HepG2 (cell line): ENCODE data around the gene SGSM1. TPM values are rescaled to one million over a fixed set of nuclear protein-coding genes. Genes with fewer than 3 reads are reported as not detected.

Experiments
- ARNT ChIP-seq: fragments of 450-650 bp; IDR thresholded peaks from 2 replicates; pipeline ENCODE4 v1.6.1; 2017
- ATF2 ChIP-seq: sonication (generic); formaldehyde crosslinking; IDR thresholded peaks from 2 replicates; pipeline ENCODE4 v1.4.0; 2020; ENCODE audit warnings: missing genetic modification reagents
- CEBPG ChIP-seq: IDR thresholded peaks from 2 replicates; pipeline ENCODE4 v1.6.1; 2016
- CEBPZ ChIP-seq: IDR thresholded peaks from 2 replicates; pipeline ENCODE4 v1.6.1; 2012; ENCODE audit warnings: low read length, improper control_type of control experiment
- CHD4 ChIP-seq: fragments of 200-600 bp; sonication (generic); IDR thresholded peaks from 2 replicates; pipeline ENCODE4 v1.7.0; 2017; ENCODE audit warnings: mild to moderate bottlenecking, low read length, borderline replicate concordance
- EP300 ChIP-seq, 3 experiments: sonication (generic) in 1 of 3; formaldehyde crosslinking in 1 of 3; IDR thresholded peaks; 2 replicates each; pipeline versions ENCODE4 v1.5.1 to v1.6.1; 2011 to 2020; ENCODE audit warnings: low read depth in 2 of 3, low read length in 2 of 3, borderline replicate concordance in 1 of 3, improper control_type of control experiment in 1 of 3, mild to moderate bottlenecking in 1 of 3, missing genetic modification reagents in 1 of 3, moderate library complexity in 1 of 3
- ETV6 ChIP-seq: sonication (generic); formaldehyde crosslinking; conservative IDR thresholded peaks from 2 replicates; pipeline ENCODE4 v1.4.0; 2020; ENCODE audit warnings: missing genetic modification reagents
- GPN1 ChIP-seq: sonication (generic); formaldehyde crosslinking; IDR thresholded peaks from 2 replicates; pipeline ENCODE4 v1.5.1; 2020; ENCODE audit warnings: missing genetic modification reagents, borderline replicate concordance
- HIVEP1 ChIP-seq: sonication (generic); formaldehyde crosslinking; IDR thresholded peaks from 2 replicates; pipeline ENCODE4 v1.4.0; 2020; ENCODE audit warnings: mild to moderate bottlenecking, missing genetic modification reagents
- HNRNPLL ChIP-seq: fragments of 200-400 bp; formaldehyde crosslinking; IDR thresholded peaks from 2 replicates; pipeline ENCODE4 v1.6.1; 2017; ENCODE audit warnings: mild to moderate bottlenecking, low read depth, low read length; ENCODE audit not compliant: poor library complexity, severe bottlenecking
- MAX ChIP-seq: IDR thresholded peaks from 2 replicates; pipeline ENCODE4 v1.6.1; 2012; ENCODE audit warnings: inconsistent platforms
- RARA ChIP-seq: IDR thresholded peaks from 2 replicates; pipeline ENCODE4 v1.6.1; 2016; ENCODE audit warnings: missing genetic modification reagents, missing compliant biosample characterization
- SRSF9 ChIP-seq: fragments of 200-400 bp; formaldehyde crosslinking; IDR thresholded peaks from 2 replicates; pipeline ENCODE4 v1.6.1; 2018; ENCODE audit warnings: borderline replicate concordance, mild to moderate bottlenecking, low read depth, low read length; ENCODE audit not compliant: insufficient read depth, poor library complexity, severe bottlenecking
- SSRP1 ChIP-seq: IDR thresholded peaks from 2 replicates; pipeline ENCODE4 v1.6.1; 2016; ENCODE audit warnings: control low read depth
- TGIF2 ChIP-seq: IDR thresholded peaks from 2 replicates; pipeline ENCODE4 v1.6.1; 2016; ENCODE audit warnings: control low read depth, missing compliant biosample characterization
- THAP8 ChIP-seq: sonication (generic); formaldehyde crosslinking; IDR thresholded peaks from 2 replicates; pipeline ENCODE4 v1.5.1; 2020; ENCODE audit warnings: missing genetic modification reagents, mild to moderate bottlenecking, borderline replicate concordance
- ZFP36L2 ChIP-seq: sonication (generic); formaldehyde crosslinking; IDR thresholded peaks from 2 replicates; pipeline ENCODE4 v1.4.0; 2020; ENCODE audit warnings: missing genetic modification reagents
- ZNF576 ChIP-seq: sonication (generic); formaldehyde crosslinking; IDR thresholded peaks from 2 replicates; pipeline ENCODE4 v1.4.0; 2020; ENCODE audit warnings: mild to moderate bottlenecking, missing genetic modification reagents
- ZSCAN22 ChIP-seq: sonication (generic); formaldehyde crosslinking; IDR thresholded peaks from 2 replicates; pipeline ENCODE4 v1.4.0; 2020; ENCODE audit warnings: mild to moderate bottlenecking, missing genetic modification reagents
- polyA plus RNA-seq, 8 experiments: library from polyadenylated mRNA; depleted of rRNA in 3 of 8; stranded (reverse) in 7 of 8; unstranded in 1 of 8; fragments of >200 nt; fragmentation: Illumina TruSeq in 4 of 8; extraction: Trizol in 4 of 8; gene quantifications; 2 replicates each; pipeline versions ENCODE4 v1.2.1 to v1.2.3, GENCODE V29; 2011 to 2016; ENCODE audit warnings: low read depth in 4 of 8, missing spikeins in 1 of 8, mixed read lengths in 1 of 8; ENCODE audit not compliant: insufficient read depth in 1 of 8
- total RNA-seq, 5 experiments: library from RNA; depleted of rRNA; stranded (reverse); fragments of >200 nt; fragmentation: Illumina TruSeq; extraction: Trizol; gene quantifications; 2 replicates each; pipeline ENCODE4 v1.2.3, GENCODE V29; 2016; ENCODE audit warnings: low read depth in 1 of 5
- TF ChIP-seq, protein P1 (sequence below): sonication (generic); formaldehyde crosslinking; IDR thresholded peaks from 2 replicates; pipeline ENCODE4 v1.4.0; 2020; ENCODE audit warnings: missing genetic modification reagents, borderline replicate concordance
- TF ChIP-seq, protein P2 (sequence below): sonication (generic); formaldehyde crosslinking; IDR thresholded peaks from 2 replicates; pipeline ENCODE4 v1.5.0; 2020; ENCODE audit warnings: missing genetic modification reagents

SGSM1 gene
- total and polyA plus RNA-seq, 2 of the 13 experiments (the other 11 are each of a cell fraction or from before 2014, with no cell fraction given) = 0.07 TPM; not detected in 1

- peak; percentile 44 for TF ChIP-seq ATF2 (CRISPR knock-in tag)
- TF ChIP-seq ZSCAN22 (CRISPR knock-in tag) = no peak
- TF ChIP-seq THAP8 = 0 out of 2 replicates have a peak, but pooled peaks have one; percentile 74
- TF ChIP-seq CEBPZ = no peak
- TF ChIP-seq ETV6 = no peak
- no peak for TF ChIP-seq ARNT
- no peak for TF ChIP-seq ZNF576 (CRISPR knock-in tag)
- TF ChIP-seq ZFP36L2 (CRISPR knock-in tag) = no peak
- TF ChIP-seq RARA (CRISPR knock-in tag) = peak; percentile 57
- peak; percentile 85 for TF ChIP-seq HIVEP1 (CRISPR knock-in tag)
- TF ChIP-seq SSRP1 (CRISPR knock-in tag) = no peak
- TF ChIP-seq GPN1 (CRISPR knock-in tag) = no peak
- TF ChIP-seq CHD4 = no peak
- TF ChIP-seq, protein P1, sequence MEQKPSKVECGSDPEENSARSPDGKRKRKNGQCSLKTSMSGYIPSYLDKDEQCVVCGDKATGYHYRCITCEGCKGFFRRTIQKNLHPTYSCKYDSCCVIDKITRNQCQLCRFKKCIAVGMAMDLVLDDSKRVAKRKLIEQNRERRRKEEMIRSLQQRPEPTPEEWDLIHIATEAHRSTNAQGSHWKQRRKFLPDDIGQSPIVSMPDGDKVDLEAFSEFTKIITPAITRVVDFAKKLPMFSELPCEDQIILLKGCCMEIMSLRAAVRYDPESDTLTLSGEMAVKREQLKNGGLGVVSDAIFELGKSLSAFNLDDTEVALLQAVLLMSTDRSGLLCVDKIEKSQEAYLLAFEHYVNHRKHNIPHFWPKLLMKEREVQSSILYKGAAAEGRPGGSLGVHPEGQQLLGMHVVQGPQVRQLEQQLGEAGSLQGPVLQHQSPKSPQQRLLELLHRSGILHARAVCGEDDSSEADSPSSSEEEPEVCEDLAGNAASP (CRISPR knock-in tag) = no peak
- peak; percentile 78 for TF ChIP-seq MAX
- TF ChIP-seq EP300 (IDR thresholded peaks at IDR 0.05; ENCODE audit: low read depth in 2 of 2, low read length in 2 of 2) = no peak
- TF ChIP-seq EP300 (CRISPR knock-in tag; IDR thresholded peaks at IDR 0.05; ENCODE audit: borderline replicate concordance) = no peak
- TF ChIP-seq CEBPG = no peak
- TF ChIP-seq, protein P2, sequence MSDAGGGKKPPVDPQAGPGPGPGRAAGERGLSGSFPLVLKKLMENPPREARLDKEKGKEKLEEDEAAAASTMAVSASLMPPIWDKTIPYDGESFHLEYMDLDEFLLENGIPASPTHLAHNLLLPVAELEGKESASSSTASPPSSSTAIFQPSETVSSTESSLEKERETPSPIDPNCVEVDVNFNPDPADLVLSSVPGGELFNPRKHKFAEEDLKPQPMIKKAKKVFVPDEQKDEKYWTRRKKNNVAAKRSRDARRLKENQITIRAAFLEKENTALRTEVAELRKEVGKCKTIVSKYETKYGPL (CRISPR knock-in tag) = no peak
- peak; percentile 57 for TF ChIP-seq HNRNPLL
- no peak; the same call in 1 of the 2 replicates for TF ChIP-seq TGIF2 (CRISPR knock-in tag)
- TF ChIP-seq SRSF9 = no peak
These were observed 146.2 kb downstream of the SGSM1 start, which contains the start of gene KIAA1671 (continued) for GRCh38 chr22:24951942-24952836.
